Stomach (tissue), 9 donors: Measurements from ENCODE around the gene ATP6V0E2. TPM values are rescaled to one million over a fixed set of nuclear protein-coding genes. Genes with fewer than 3 reads are reported as not detected.

Source experiments
- DNase-seq, 2 donors: peaks; one replicate each; pipeline versions ENCODE4 v3.0.0 to v3.0.0-alpha.2; 2013 to 2019
- H3K27ac ChIP-seq, 5 donors: fragments of 200-600 bp in 4 of 5; sonication (generic) in 4 of 5; one replicate each; pipeline ENCODE4 v1.5.1; 2013 to 2019; ENCODE audit warnings: mild to moderate bottlenecking in 1 of 5, moderate library complexity in 1 of 5
- H3K27me3 ChIP-seq, 3 donors: fragments of 200-600 bp; sonication (generic); one replicate each; pipeline ENCODE4 v1.5.1; 2017 to 2019; ENCODE audit warnings: mixed run types in 1 of 3
- H3K36me3 ChIP-seq, 4 donors: fragments of 200-600 bp; sonication (generic); 1 replicate in 3 of 4; 2 replicates in 1 of 4; pipeline ENCODE4 v1.5.1; 2016 to 2019
- H3K4me1 ChIP-seq, 4 donors: fragments of 200-600 bp; sonication (generic); one replicate each; pipeline ENCODE4 v1.5.1; 2016 to 2019
- H3K4me3 ChIP-seq, 4 donors: fragments of 200-600 bp; sonication (generic) in 3 of 4; one replicate each; pipeline ENCODE4 v1.5.1; 2016 to 2019; ENCODE audit warnings: mild to moderate bottlenecking in 1 of 4
- H3K9me3 ChIP-seq, 4 donors: fragments of 200-600 bp; sonication (generic); one replicate each; pipeline ENCODE4 v1.5.1; 2016 to 2019
- EP300 ChIP-seq: sonication (generic); formaldehyde crosslinking; IDR thresholded peaks from one replicate; pipeline ENCODE4 v1.6.1; 2017; ENCODE audit warnings: antibody characterized with exemption
- POLR2A ChIP-seq, 4 donors: fragments of 450-650 bp; IDR thresholded peaks; one replicate each; pipeline ENCODE4 v1.6.1; 2016; ENCODE audit warnings: antibody characterized with exemption in 4 of 4, control low read depth in 2 of 4, mild to moderate bottlenecking in 1 of 4, moderate library complexity in 1 of 4
- POLR2AphosphoS5 ChIP-seq, 3 donors: sonication (generic); formaldehyde crosslinking; IDR thresholded peaks; one replicate each; pipeline ENCODE4 v1.6.1; 2016; ENCODE audit warnings: antibody characterized with exemption in 3 of 3
- WGBS, 5 donors: extraction: QIAGEN DNeasy Blood & Tissue Kit in 3 of 5; methylation state at CpG; one replicate each; pipeline versions ENCODE4 v1.1.5 to v1.1.7; 2013 to 2018; 5-methylcytosine and 5-hydroxymethylcytosine counted together
- intact Hi-C: fragments of 100-400 bp; cut with DNase I; formaldehyde crosslinking; loops from one replicate; pipeline ENCODE4 v1.15.1; 2023; ENCODE audit warnings: low total_unique reads
- polyA plus RNA-seq, 3 donors: library from polyadenylated mRNA; stranded (reverse); fragments of 200-250 nt; gene quantifications; one replicate each; pipeline ENCODE4 v1.2.3, GENCODE V29; 2013
- total RNA-seq, 5 donors: library from RNA; depleted of rRNA; stranded (reverse); fragments of >200 nt; gene quantifications; one replicate each; pipeline versions ENCODE4 v1.1.0 to v1.2.3, GENCODE V29; 2014 to 2016
- TF ChIP-seq, protein P1 (sequence below), 7 experiments: fragments of 450-650 bp in 4 of 7; fragments of 200-600 bp in 3 of 7; sonication (generic) in 3 of 7; IDR thresholded peaks; one replicate each; pipeline ENCODE4 v1.5.1; 2016 to 2019; ENCODE audit warnings: antibody characterized with exemption in 7 of 7, control low read depth in 2 of 7, mild to moderate bottlenecking in 1 of 7
- donor health status: healthy with polysubstance abuse.
- donor health status: Bipolar disorder and iron deficiency.
- donor health status: healthy.

ATP6V0E2 gene
- total and polyA plus RNA-seq, 8 donors, result 5.1 to 83.5 (median 17.1) TPM; not detected in 1

GRCh38 chr7:149830997-149831740, 42.6 kb upstream of the ATP6V0E2 start:
- WGBS, 5 donors, result 41 to 51% (median 43%) methylated on average over 4 to 11 of the region's 11 CpGs
- no peaks in the 10 kb centered on the region for H3K4me1 ChIP-seq
- peaks cover 0 to 36% (median 6%) of the 10 kb centered on the region in 3 donors for H3K27me3 ChIP-seq
- H3K9me3 ChIP-seq, result no peaks in the 10 kb centered on the region
- TF ChIP-seq POLR2AphosphoS5 (IDR thresholded peaks at IDR 0.05) (no peak), POLR2A (IDR thresholded peaks at IDR 0.05) (no peak), EP300 (no peak)
- TF ChIP-seq, protein P1, sequence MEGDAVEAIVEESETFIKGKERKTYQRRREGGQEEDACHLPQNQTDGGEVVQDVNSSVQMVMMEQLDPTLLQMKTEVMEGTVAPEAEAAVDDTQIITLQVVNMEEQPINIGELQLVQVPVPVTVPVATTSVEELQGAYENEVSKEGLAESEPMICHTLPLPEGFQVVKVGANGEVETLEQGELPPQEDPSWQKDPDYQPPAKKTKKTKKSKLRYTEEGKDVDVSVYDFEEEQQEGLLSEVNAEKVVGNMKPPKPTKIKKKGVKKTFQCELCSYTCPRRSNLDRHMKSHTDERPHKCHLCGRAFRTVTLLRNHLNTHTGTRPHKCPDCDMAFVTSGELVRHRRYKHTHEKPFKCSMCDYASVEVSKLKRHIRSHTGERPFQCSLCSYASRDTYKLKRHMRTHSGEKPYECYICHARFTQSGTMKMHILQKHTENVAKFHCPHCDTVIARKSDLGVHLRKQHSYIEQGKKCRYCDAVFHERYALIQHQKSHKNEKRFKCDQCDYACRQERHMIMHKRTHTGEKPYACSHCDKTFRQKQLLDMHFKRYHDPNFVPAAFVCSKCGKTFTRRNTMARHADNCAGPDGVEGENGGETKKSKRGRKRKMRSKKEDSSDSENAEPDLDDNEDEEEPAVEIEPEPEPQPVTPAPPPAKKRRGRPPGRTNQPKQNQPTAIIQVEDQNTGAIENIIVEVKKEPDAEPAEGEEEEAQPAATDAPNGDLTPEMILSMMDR (IDR thresholded peaks at IDR 0.05), result no peak
- H3K4me3 ChIP-seq, result no peak overlapping the region
- no peaks in the 10 kb centered on the region for H3K36me3 ChIP-seq
- DNase-seq, result no peak
- H3K27ac ChIP-seq, result no peak overlapping the region
- intact Hi-C loops, result no loop called here

DNA sequence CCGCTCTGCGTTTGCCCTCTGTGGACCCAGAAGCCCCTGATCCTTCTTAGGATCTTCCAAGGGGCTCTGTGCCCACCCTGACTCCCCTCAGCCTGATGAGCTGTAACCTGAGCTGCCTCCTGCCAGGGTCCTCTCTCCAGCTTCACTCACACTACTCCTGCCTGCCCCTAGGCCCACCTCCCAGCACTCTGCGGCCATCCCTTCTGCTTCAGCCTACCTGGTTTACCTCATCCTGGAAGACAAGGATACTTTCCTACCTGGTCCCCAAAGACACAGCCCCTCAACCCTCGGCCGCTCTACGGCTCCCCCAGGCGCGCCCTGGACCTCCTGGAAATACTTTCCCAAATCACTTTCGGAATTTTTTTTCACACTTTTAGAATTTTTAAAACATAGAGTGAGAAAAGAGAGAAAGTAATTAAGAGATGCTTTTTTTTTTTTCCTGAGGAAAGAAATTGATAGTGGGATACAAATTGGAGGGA, 42.0 kb upstream of the ATP6V0E2 start:
- Histone ChIP-seq H3K9me3 (no peaks in the 10 kb centered on the region), H3K4me1 (no peaks in the 10 kb centered on the region), H3K27ac (no peak overlapping the region), H3K27me3 (peaks cover 0 to 36% (median 6%) of the 10 kb centered on the region in 3 donors), H3K36me3 (no peaks in the 10 kb centered on the region), H3K4me3 (no peak overlapping the region)
- TF ChIP-seq POLR2AphosphoS5 (IDR thresholded peaks at IDR 0.05), result no peak
- no peak for TF ChIP-seq POLR2A (IDR thresholded peaks at IDR 0.05)
- TF ChIP-seq EP300, result no peak
- TF ChIP-seq, protein P1 (IDR thresholded peaks at IDR 0.05), result no peak
- WGBS, 5 donors, result 64 to 83% (median 76%) methylated on average over 9 of the region's 9 CpGs
- no peak for DNase-seq
- intact Hi-C loops, result no loop called here

- H3K4me3 ChIP-seq, result no peak overlapping the region
- WGBS, 5 donors, result 68 to 77% (median 72%) methylated on average over 13 of the region's 13 CpGs
- intact Hi-C loops, result no loop called here
These were observed 41.3 kb upstream of the ATP6V0E2 start for GRCh38 chr7:149832332-149833041.

More at GRCh38 chr7:149832332-149833041, 41.3 kb upstream of the ATP6V0E2 start:
- Histone ChIP-seq H3K36me3 (no peaks in the 10 kb centered on the region), H3K27me3 (peaks cover 0 to 36% (median 6%) of the 10 kb centered on the region in 3 donors), H3K27ac (no peak overlapping the region), H3K9me3 (no peaks in the 10 kb centered on the region), H3K4me1 (peaks cover 0 to under 1% (median 0%) of the 10 kb centered on the region in 4 donors)
- TF ChIP-seq, protein P1 (IDR thresholded peaks at IDR 0.05), result no peak
- TF ChIP-seq POLR2A (IDR thresholded peaks at IDR 0.05) (no peak), POLR2AphosphoS5 (IDR thresholded peaks at IDR 0.05) (no peak), EP300 (no peak)
- no peak for DNase-seq
